ENCODE measurements around the gene SEPTIN5. TPM values are rescaled to one million over a fixed set of nuclear protein-coding genes. Genes with fewer than 3 reads are reported as not detected.

The SEPTIN5 gene
- total and polyA plus RNA-seq, 2 experiments from 2014 or later, result 4.3 to 17.2 TPM

GRCh38 chr22:19731361-19732135 lies 17.2 kb downstream of the SEPTIN5 start:
- no peak for DNase-seq (ENCODE audit: low spot score)
- peak overlapping the region; percentile 84 for H3K4me2 ChIP-seq
- peaks cover 13% of the 10 kb centered on the region for H3K27me3 ChIP-seq (ENCODE audit: insufficient read depth)
- peaks cover 9% of the 10 kb centered on the region; the same call in 2 of the 3 replicates for H3K9me3 Mint-ChIP-seq
- no peak overlapping the region for H3K27ac ChIP-seq (ENCODE audit: low read depth)
- peak overlapping the region; percentile 59; the same call in 1 of the 2 replicates for H3K4me3 ChIP-seq
- H3K27me3 Mint-ChIP-seq (ENCODE audit: insufficient read depth, low read depth, poor library complexity), result peaks cover 55% of the 10 kb centered on the region
- no peaks in the 10 kb centered on the region for H4K20me1 ChIP-seq (replicated peaks; ENCODE audit: insufficient read depth)
- peaks cover 2% of the 10 kb centered on the region; the same call in 1 of the 3 replicates for H3K36me3 Mint-ChIP-seq (ENCODE audit: low read depth)
- no peak for ATAC-seq
- H3K4me1 Mint-ChIP-seq, result peaks cover 9% of the 10 kb centered on the region; the same call in 2 of the 3 replicates
- H3F3A ChIP-seq (replicated peaks; ENCODE audit: low read depth), result no peaks in the 10 kb centered on the region
- H2AFZ ChIP-seq, result no peak overlapping the region
- H3K9me2 ChIP-seq (ENCODE audit: insufficient read depth), result no peaks in the 10 kb centered on the region
- no peak overlapping the region for H3K4me3 Mint-ChIP-seq
- H3K36me3 ChIP-seq (ENCODE audit: insufficient read depth), result no peaks in the 10 kb centered on the region
- H3K27ac Mint-ChIP-seq, result no peak overlapping the region
- no peaks in the 10 kb centered on the region; the same call in 1 of the 2 replicates for H3K4me1 ChIP-seq (ENCODE audit: insufficient read depth)
- TF ChIP-seq ZNF462 (CRISPR knock-in tag; IDR thresholded peaks at IDR 0.05) (no peak), ZNF331 (CRISPR knock-in tag; IDR thresholded peaks at IDR 0.05; ENCODE audit: low read depth) (no peak), CTCF (conservative IDR thresholded peaks at IDR 0.05; ENCODE audit: low read depth in 2 of 2) (no peak), EZH2 (IDR thresholded peaks at IDR 0.05; ENCODE audit: low read depth, unreplicated experiment) (no peak), NANOG (IDR thresholded peaks at IDR 0.05; ENCODE audit: borderline replicate concordance) (no peak), ZNF114 (CRISPR knock-in tag; IDR thresholded peaks at IDR 0.05) (no peak), ETS1 (IDR thresholded peaks at IDR 0.05) (no peak), EZH2phosphoT487 (IDR thresholded peaks at IDR 0.05; ENCODE audit: unreplicated experiment) (no peak), CREB1 (CRISPR knock-in tag; IDR thresholded peaks at IDR 0.05; ENCODE audit: low read depth) (no peak), JUNB (IDR thresholded peaks at IDR 0.05; ENCODE audit: unreplicated experiment) (no peak), POLR2AphosphoS5 (IDR thresholded peaks at IDR 0.05; ENCODE audit: low read depth) (no peak), STAT1 (IDR thresholded peaks at IDR 0.05; ENCODE audit: unreplicated experiment) (no peak)
- TF ChIP-seq, protein P1, sequence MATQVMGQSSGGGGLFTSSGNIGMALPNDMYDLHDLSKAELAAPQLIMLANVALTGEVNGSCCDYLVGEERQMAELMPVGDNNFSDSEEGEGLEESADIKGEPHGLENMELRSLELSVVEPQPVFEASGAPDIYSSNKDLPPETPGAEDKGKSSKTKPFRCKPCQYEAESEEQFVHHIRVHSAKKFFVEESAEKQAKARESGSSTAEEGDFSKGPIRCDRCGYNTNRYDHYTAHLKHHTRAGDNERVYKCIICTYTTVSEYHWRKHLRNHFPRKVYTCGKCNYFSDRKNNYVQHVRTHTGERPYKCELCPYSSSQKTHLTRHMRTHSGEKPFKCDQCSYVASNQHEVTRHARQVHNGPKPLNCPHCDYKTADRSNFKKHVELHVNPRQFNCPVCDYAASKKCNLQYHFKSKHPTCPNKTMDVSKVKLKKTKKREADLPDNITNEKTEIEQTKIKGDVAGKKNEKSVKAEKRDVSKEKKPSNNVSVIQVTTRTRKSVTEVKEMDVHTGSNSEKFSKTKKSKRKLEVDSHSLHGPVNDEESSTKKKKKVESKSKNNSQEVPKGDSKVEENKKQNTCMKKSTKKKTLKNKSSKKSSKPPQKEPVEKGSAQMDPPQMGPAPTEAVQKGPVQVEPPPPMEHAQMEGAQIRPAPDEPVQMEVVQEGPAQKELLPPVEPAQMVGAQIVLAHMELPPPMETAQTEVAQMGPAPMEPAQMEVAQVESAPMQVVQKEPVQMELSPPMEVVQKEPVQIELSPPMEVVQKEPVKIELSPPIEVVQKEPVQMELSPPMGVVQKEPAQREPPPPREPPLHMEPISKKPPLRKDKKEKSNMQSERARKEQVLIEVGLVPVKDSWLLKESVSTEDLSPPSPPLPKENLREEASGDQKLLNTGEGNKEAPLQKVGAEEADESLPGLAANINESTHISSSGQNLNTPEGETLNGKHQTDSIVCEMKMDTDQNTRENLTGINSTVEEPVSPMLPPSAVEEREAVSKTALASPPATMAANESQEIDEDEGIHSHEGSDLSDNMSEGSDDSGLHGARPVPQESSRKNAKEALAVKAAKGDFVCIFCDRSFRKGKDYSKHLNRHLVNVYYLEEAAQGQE (IDR thresholded peaks at IDR 0.05; ENCODE audit: unreplicated experiment), result no peak
- no peaks in the 10 kb centered on the region for H3K79me2 ChIP-seq (replicated peaks; ENCODE audit: insufficient read depth)
